ENCODE results near the gene KIF1A. TPM values are rescaled to one million over a fixed set of nuclear protein-coding genes. Genes with fewer than 3 reads are reported as not detected.

Gene KIF1A
- total and polyA plus RNA-seq, 4 experiments from 2014 or later = not detected

DNA sequence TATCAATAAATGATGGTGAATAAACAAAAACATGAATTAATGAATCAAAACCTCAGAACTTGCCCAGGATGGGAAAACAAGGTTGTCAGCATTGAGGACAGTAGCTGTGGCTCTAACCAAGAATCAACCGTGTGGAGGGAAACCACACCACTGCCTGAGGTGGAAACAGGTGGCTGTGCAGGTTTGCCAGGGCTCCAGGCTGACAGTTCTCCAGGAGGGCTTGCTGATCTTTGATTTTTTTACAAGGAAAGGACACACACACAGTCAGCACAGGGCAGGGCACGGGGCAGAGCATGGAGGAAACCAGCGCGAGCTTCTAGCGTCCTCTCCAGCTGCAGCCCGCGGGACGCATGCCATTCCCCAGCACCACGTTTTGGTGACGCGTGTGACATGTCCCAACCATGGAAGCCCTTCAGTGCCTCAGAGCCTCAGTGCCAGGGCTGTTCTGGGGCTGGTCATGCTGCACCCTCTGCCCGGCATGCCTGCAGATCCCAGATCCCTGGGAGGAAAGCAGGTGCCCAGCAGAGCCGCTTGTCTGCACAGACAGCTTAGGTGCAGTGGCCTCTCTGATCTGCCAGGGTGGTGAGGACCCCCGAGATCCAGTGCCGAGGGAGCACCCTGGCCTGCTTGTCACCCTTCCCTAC lies 32.8 kb upstream of the KIF1A start:
- peaks cover 0 to 19% (median 8%) of the 10 kb centered on the region in 8 donors for H3K9me3 Mint-ChIP-seq
- no peaks in the 10 kb centered on the region for H3K36me3 Mint-ChIP-seq
- Histone ChIP-seq H3K36me3 (ENCODE audit: insufficient read depth, low read length) (no peaks in the 10 kb centered on the region), H3K9me3 (ENCODE audit: control insufficient read depth in 1 of 2, low read length in 2 of 2) (no peaks in the 10 kb centered on the region), H3K4me1 (ENCODE audit: insufficient read depth, low read length) (no peaks in the 10 kb centered on the region), H3K27me3 (ENCODE audit: insufficient read depth, low read length) (no peaks in the 10 kb centered on the region), H3K27ac (ENCODE audit: low read depth, low read length) (no peak overlapping the region), H3K4me3 (ENCODE audit: low read length in 2 of 2) (no peak overlapping the region)
- peak overlapping the region in 1 of 7 donors; percentile 22 for H3K27ac Mint-ChIP-seq
- no peak overlapping the region for H3K4me3 Mint-ChIP-seq
- peak in 1 of 5 donors; percentile 11 for DNase-seq
- ChIA-PET POLR2A (ENCODE audit: partially characterized antibody) (no interaction called here), CTCF (ENCODE audit: partially characterized antibody) (interaction anchor here (1.7 kb wide), 1 partner anchor 20 kb away, joined by 6 read pairs; no protein-coding TSS in a partner anchor)
- H3K4me1 Mint-ChIP-seq = no peaks in the 10 kb centered on the region
- intact Hi-C loops (cut with micrococcal nuclease) = loop anchor here (5.0 kb wide), 1 partner anchor 295 kb away; the partner anchor contains the start of gene PASK
- peaks cover 0 to under 1% of the 10 kb centered on the region in 2 donors for H3K27me3 Mint-ChIP-seq

DNA sequence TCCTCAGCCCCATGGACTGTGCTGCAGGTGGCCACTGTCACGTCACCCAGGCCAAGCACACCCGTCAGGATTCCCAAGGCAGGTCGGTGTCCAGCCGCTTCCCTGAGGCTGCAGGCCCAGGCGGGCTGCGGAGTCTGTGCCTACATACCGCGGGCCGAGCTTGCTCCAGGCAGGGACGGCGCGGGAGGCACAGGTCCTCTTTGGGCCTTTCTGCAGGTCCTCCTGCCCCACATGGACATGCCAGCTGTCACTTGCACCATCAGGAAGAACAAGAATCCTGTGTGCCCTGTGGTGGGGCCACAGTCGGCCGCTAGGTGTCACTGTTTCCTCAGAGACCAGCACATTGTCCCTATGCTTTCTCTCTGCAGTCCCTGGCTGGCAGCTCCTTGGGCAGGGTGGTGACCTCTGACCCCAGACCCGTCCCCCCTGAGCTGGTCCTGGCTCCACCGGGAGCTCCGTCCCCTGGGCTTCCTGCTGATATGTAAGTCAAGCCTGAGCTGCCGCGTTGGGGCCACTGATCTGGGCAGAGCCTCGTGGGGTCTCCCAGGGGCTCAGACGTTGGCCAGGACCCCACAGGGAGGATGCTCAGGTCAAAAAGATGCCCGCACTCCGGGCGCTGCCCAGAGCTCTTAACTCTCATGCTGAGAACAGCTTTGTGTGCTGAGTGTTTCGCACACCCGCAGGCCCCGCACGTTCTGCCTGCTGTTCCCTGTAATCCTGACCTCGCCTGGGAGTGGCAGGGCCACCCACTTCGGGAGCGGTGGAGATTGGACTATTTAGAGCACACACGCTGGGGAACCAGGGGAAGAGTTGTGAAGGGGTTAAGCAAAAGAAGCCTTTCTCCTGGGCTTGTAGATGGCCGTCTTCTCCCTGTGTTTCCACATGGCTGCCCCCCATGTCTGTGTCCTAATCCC lies 31.3 kb upstream of the KIF1A start:
- H3K9me3 Mint-ChIP-seq = peaks cover 0 to 19% (median 8%) of the 10 kb centered on the region in 8 donors
- no peaks in the 10 kb centered on the region for H3K4me1 ChIP-seq (ENCODE audit: insufficient read depth, low read length)
- no peak overlapping the region for H3K27ac Mint-ChIP-seq
- no peaks in the 10 kb centered on the region for H3K9me3 ChIP-seq (ENCODE audit: control insufficient read depth in 1 of 2, low read length in 2 of 2)
- H3K36me3 Mint-ChIP-seq = no peaks in the 10 kb centered on the region
- no peaks in the 10 kb centered on the region for H3K27me3 ChIP-seq (ENCODE audit: insufficient read depth, low read length)
- ChIA-PET POLR2A (ENCODE audit: partially characterized antibody) (interaction anchor here (0.9 kb wide), 1 partner anchor 299 kb away, joined by 3 read pairs; the partner anchor contains the start of gene PPP1R7), CTCF (ENCODE audit: partially characterized antibody) (interaction anchor here (0.7 to 1.7 kb wide), 18 partner anchors 9 to 1027 kb away, joined by 3 to 16 read pairs (median 4); no protein-coding TSS in a partner anchor)
- DNase-seq = peak; percentile 70 to 80 (median 76)
- H3K4me3 Mint-ChIP-seq = no peak overlapping the region
- peaks cover 0 to 1% of the 10 kb centered on the region in 2 donors for H3K27me3 Mint-ChIP-seq
- H3K4me3 ChIP-seq (ENCODE audit: low read length in 2 of 2) = no peak overlapping the region
- H3K27ac ChIP-seq (ENCODE audit: low read depth, low read length) = no peak overlapping the region
- H3K36me3 ChIP-seq (ENCODE audit: insufficient read depth, low read length) = no peaks in the 10 kb centered on the region
- H3K4me1 Mint-ChIP-seq = no peaks in the 10 kb centered on the region
- intact Hi-C loops (cut with micrococcal nuclease) = loop anchor here (2.0 to 5.0 kb wide), 2 partner anchors 296 to 1027 kb away; partner anchors contain the start of gene PASK

DNA sequence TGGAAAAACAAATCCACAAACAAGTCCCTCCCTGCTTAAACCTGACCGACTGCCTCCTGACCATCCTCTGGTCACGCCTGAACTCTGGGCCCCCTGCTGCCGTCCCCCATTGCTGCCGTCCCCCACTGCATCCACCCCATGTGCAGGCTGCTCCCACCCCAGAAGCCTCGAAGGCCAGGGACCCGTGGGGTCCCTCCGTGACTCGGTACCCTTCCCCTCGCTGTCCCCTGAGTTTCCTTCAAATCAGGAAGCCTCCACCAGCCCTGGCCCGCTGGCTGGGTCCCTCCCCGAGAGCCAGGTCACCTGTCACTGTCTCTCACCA lies 30.7 kb upstream of the KIF1A start:
- Histone ChIP-seq H3K27me3 (ENCODE audit: insufficient read depth, low read length) (no peaks in the 10 kb centered on the region), H3K4me3 (ENCODE audit: low read length in 2 of 2) (no peak overlapping the region), H3K9me3 (ENCODE audit: control insufficient read depth in 1 of 2, low read length in 2 of 2) (no peaks in the 10 kb centered on the region), H3K36me3 (ENCODE audit: insufficient read depth, low read length) (no peaks in the 10 kb centered on the region), H3K4me1 (ENCODE audit: insufficient read depth, low read length) (no peaks in the 10 kb centered on the region), H3K27ac (ENCODE audit: low read depth, low read length) (no peak overlapping the region)
- Mint-ChIP-seq H3K4me1 (no peaks in the 10 kb centered on the region), H3K27me3 (peaks cover 0 to 1% of the 10 kb centered on the region in 2 donors), H3K4me3 (no peak overlapping the region), H3K9me3 (peaks cover 0 to 19% (median 8%) of the 10 kb centered on the region in 8 donors), H3K27ac (no peak overlapping the region), H3K36me3 (no peaks in the 10 kb centered on the region)
- DNase-seq = no peak
- intact Hi-C loops (cut with micrococcal nuclease) = loop anchor here (2.0 to 5.0 kb wide), 2 partner anchors 297 to 1028 kb away; partner anchors contain the start of gene PASK
- CTCF ChIA-PET (ENCODE audit: partially characterized antibody) = interaction anchor here (1.2 to 1.7 kb wide), 8 partner anchors 10 to 1028 kb away, joined by 3 to 16 read pairs (median 4); no protein-coding TSS in a partner anchor
- POLR2A ChIA-PET (ENCODE audit: partially characterized antibody) = interaction anchor here (0.9 kb wide), 1 partner anchor 299 kb away, joined by 3 read pairs; the partner anchor contains the start of gene PPP1R7

DNA sequence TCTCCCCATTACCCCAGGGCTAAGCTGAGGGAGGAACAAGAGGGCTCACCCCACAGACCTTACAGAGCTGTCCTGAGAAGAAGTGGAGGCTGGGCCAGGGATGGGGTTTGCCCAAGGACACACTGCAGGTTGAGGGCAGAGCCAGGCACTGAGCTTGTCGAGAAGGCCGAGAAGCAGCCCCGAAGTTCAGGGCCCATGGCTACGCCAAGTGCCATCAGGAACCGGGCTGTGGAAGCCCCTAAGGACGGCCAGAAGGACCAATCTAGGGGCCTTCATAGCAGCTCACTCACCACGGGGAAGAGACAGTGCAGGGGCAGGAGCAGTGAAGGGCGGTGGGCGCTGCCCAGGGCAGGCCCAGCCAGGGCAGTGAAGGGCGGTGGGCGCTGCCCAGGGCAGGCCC lies 30.0 kb upstream of the KIF1A start:
- intact Hi-C loops (cut with micrococcal nuclease) = loop anchor here (2.0 to 5.0 kb wide), 2 partner anchors 297 to 1029 kb away; partner anchors contain the start of gene PASK

DNA sequence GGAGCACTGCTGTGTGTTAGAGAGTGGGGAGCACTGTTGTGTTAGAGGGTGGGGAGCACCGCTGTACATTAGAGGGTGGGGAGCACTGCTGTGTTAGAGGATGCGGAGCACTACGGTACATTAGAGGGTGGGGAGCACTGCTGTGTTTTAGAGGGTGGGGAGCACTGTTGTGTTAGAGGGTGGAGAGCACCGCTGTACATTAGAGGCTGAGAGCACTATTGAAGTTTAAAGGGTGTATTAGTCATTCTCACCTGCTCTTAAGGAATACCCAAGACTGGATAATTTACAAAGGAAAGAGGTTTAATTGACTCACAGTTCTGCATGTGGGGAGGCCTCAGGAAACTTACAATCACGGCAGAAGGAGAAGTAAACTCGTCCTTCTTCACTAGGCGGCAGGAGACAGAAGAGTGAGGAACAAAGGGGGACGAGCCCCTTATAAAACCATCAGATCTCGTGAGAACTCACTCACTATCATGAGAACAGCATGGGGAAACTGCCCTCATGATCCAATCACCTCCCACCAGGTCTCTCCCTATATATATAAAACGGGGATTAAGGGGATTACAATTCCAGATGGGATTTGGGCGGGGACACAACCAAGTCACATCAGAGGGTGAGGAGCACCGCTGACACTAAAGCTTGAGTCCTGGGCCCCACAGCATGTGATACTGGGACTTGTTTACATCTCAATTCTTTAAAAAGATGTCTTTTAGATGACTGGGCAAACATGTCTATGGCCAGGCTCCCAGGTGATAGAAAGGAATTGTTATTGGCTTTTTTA lies 29.1 kb upstream of the KIF1A start:
- no peak overlapping the region for H3K4me3 ChIP-seq (ENCODE audit: low read length in 2 of 2)
- intact Hi-C loops (cut with micrococcal nuclease) = no loop called here
- Mint-ChIP-seq H3K27ac (peak overlapping the region in 1 of 7 donors; percentile 57), H3K4me3 (no peak overlapping the region), H3K36me3 (no peaks in the 10 kb centered on the region), H3K4me1 (no peaks in the 10 kb centered on the region), H3K9me3 (peaks cover 0 to 9% (median under 1%) of the 10 kb centered on the region in 8 donors), H3K27me3 (peaks cover under 1 to 1% of the 10 kb centered on the region in 2 donors)
- no peak for DNase-seq
- no peaks in the 10 kb centered on the region for H3K27me3 ChIP-seq (ENCODE audit: insufficient read depth, low read length)
- H3K36me3 ChIP-seq (ENCODE audit: insufficient read depth, low read length) = no peaks in the 10 kb centered on the region
- ChIA-PET CTCF (ENCODE audit: partially characterized antibody) (no interaction called here), POLR2A (ENCODE audit: partially characterized antibody) (no interaction called here)
- H3K27ac ChIP-seq (ENCODE audit: low read depth, low read length) = no peak overlapping the region
- H3K9me3 ChIP-seq (ENCODE audit: control insufficient read depth in 1 of 2, low read length in 2 of 2) = no peaks in the 10 kb centered on the region
- H3K4me1 ChIP-seq (ENCODE audit: insufficient read depth, low read length) = no peaks in the 10 kb centered on the region

More for the DNA sequence above, 30.0 kb upstream of the KIF1A start:
- peaks cover 0 to 17% (median 7%) of the 10 kb centered on the region in 8 donors for H3K9me3 Mint-ChIP-seq
- peaks cover 0 to 1% of the 10 kb centered on the region in 2 donors for H3K27me3 Mint-ChIP-seq
- ChIA-PET CTCF (ENCODE audit: partially characterized antibody) (no interaction called here), POLR2A (ENCODE audit: partially characterized antibody) (no interaction called here)
- no peak for DNase-seq
- no peaks in the 10 kb centered on the region for H3K4me1 Mint-ChIP-seq
- no peaks in the 10 kb centered on the region for H3K27me3 ChIP-seq (ENCODE audit: insufficient read depth, low read length)
- H3K4me3 Mint-ChIP-seq = no peak overlapping the region
- no peaks in the 10 kb centered on the region for H3K36me3 Mint-ChIP-seq
- no peaks in the 10 kb centered on the region for H3K9me3 ChIP-seq (ENCODE audit: control insufficient read depth in 1 of 2, low read length in 2 of 2)
- peak overlapping the region in 1 of 7 donors; percentile 13 for H3K27ac Mint-ChIP-seq
- no peak overlapping the region for H3K4me3 ChIP-seq (ENCODE audit: low read length in 2 of 2)
- no peaks in the 10 kb centered on the region for H3K4me1 ChIP-seq (ENCODE audit: insufficient read depth, low read length)
- no peaks in the 10 kb centered on the region for H3K36me3 ChIP-seq (ENCODE audit: insufficient read depth, low read length)
- no peak overlapping the region for H3K27ac ChIP-seq (ENCODE audit: low read depth, low read length)

DNA sequence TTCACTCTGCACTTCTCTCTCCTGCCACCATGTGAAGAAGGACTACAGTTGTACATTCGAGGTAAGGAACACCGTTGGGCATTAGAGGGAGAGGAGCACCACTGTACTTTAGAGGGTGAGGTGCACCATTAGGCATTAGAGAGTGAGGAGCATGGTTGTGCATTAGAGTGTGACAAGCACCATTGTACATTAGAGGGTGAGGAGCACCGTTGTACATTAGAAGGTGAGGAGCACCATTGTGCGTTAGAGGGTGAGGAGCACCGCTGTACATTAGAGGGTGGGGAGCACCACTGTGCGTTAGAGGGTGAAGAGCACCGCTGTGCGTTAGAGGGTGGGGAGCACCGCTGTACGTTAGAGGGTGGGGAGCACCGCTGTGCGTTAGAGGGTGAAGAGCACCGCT lies 27.8 kb upstream of the KIF1A start:
- peaks cover 0 to 2% (median 0%) of the 10 kb centered on the region in 8 donors for H3K9me3 Mint-ChIP-seq
- Histone ChIP-seq H3K36me3 (ENCODE audit: insufficient read depth, low read length) (no peaks in the 10 kb centered on the region), H3K9me3 (ENCODE audit: control insufficient read depth in 1 of 2, low read length in 2 of 2) (no peaks in the 10 kb centered on the region), H3K4me3 (ENCODE audit: low read length in 2 of 2) (no peak overlapping the region), H3K4me1 (ENCODE audit: insufficient read depth, low read length) (no peaks in the 10 kb centered on the region), H3K27me3 (ENCODE audit: insufficient read depth, low read length) (no peaks in the 10 kb centered on the region), H3K27ac (ENCODE audit: low read depth, low read length) (no peak overlapping the region)
- no peaks in the 10 kb centered on the region for H3K36me3 Mint-ChIP-seq
- no peaks in the 10 kb centered on the region for H3K4me1 Mint-ChIP-seq
- DNase-seq = no peak
- H3K27me3 Mint-ChIP-seq = peaks cover 1 to 2% of the 10 kb centered on the region in 2 donors
- ChIA-PET CTCF (ENCODE audit: partially characterized antibody) (interaction anchor here (1.3 kb wide), 1 partner anchor 334 kb away, joined by 3 read pairs; no protein-coding TSS in a partner anchor), POLR2A (ENCODE audit: partially characterized antibody) (no interaction called here)
- intact Hi-C loops (cut with micrococcal nuclease) = no loop called here
- peak overlapping the region in 1 of 7 donors; percentile 48 for H3K27ac Mint-ChIP-seq
- no peak overlapping the region for H3K4me3 Mint-ChIP-seq
